GM18858 (cell line): ENCODE results near the gene ZNF827.

Source experiments
- ATAC-seq: cut with Tn5 transposase; IDR thresholded peaks from one replicate; pipeline ENCODE4 v1.9.1; 2021; ENCODE audit not compliant: unreplicated experiment

The ZNF827 gene

GRCh38 chr4:145938618-145939440, at the start of gene ZNF827:
Gene ZNF827, minus strand, starts transcription at chr4:145938823. Its CDS starts 416 bp downstream, at chr4:145938407.
- ATAC-seq, result peak; percentile 21

- ATAC-seq, result no peak
These were observed 45.9 kb upstream of the ZNF827 start for GRCh38 chr4:145984563-145984962.

GRCh38 chr4:145982791-145983190, 44.2 kb upstream of the ZNF827 start:
- ATAC-seq, result no peak

GRCh38 chr4:145979160-145979559, 40.5 kb upstream of the ZNF827 start:
- no peak for ATAC-seq

- no peak for ATAC-seq
These were observed 38.1 kb upstream of the ZNF827 start for GRCh38 chr4:145976680-145977079.

- no peak for ATAC-seq
These were observed 21.4 kb upstream of the ZNF827 start for GRCh38 chr4:145960012-145960411.

- no peak for ATAC-seq
These were observed 18.7 kb upstream of the ZNF827 start for GRCh38 chr4:145957302-145957701.

GRCh38 chr4:145956288-145956890, 17.8 kb upstream of the ZNF827 start:
- no peak for ATAC-seq

GRCh38 chr4:145954924-145955339, 16.3 kb upstream of the ZNF827 start:
- no peak for ATAC-seq

GRCh38 chr4:145951931-145952330, 13.3 kb upstream of the ZNF827 start:
- no peak for ATAC-seq

GRCh38 chr4:145945431-145946155, 7.0 kb upstream of the ZNF827 start:
- ATAC-seq, result no peak

GRCh38 chr4:145944886-145945285, 6.3 kb upstream of the ZNF827 start:
- no peak for ATAC-seq

- ATAC-seq, result no peak
These were observed 1.2 kb upstream of the ZNF827 start for GRCh38 chr4:145939856-145940255.

- no peak for ATAC-seq
These were observed 773 bp upstream of the ZNF827 start for GRCh38 chr4:145939441-145939750.

GRCh38 chr4:145937971-145938611, 532 bp downstream of the ZNF827 start:
- ATAC-seq, result no peak

- ATAC-seq, result no peak
These were observed 1.4 kb downstream of the ZNF827 start for GRCh38 chr4:145936997-145937901.

GRCh38 chr4:145936142-145936996, 2.3 kb downstream of the ZNF827 start:
- ATAC-seq, result peak; percentile 45

GRCh38 chr4:145935253-145936141, 3.1 kb downstream of the ZNF827 start:
- ATAC-seq, result no peak
